ENCODE results near the gene DPYSL4. TPM values are rescaled to one million over a fixed set of nuclear protein-coding genes. Genes with fewer than 3 reads are reported as not detected.

Gene DPYSL4
- total RNA-seq, 1 experiment from 2014 or later, result 0.21 TPM

GRCh38 chr10:132243141-132243540 is 56.4 kb downstream of the DPYSL4 start:
- intact Hi-C loops (cut with micrococcal nuclease), result no loop called here

DNA sequence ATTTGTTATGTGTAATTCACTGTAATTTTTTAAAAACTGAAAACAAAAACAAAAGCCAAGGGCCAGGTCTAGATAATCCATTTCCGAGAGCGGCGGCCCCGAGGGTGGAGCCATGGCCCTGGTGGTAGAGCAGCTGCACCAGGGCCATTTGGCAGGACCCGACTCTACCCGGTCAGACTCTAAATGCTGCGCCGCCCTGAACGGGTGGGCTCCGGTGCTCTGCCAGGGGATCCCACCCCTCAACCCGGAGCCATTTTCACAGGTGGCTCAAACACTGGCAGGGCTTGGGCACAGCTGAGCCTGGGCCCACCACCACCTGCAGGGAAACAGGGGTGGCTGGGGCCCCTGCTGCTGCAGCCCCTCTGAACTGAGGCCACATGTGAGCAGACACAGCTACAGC is 56.9 kb downstream of the DPYSL4 start:
- no peak for TF ChIP-seq CTCF (IDR thresholded peaks at IDR 0.05; ENCODE audit: unreplicated experiment)
- no peak for DNase-seq (ENCODE audit: unreplicated experiment)
- no peaks in the 10 kb centered on the region for H3K27me3 Mint-ChIP-seq (ENCODE audit: insufficient read depth, unreplicated experiment)
- H3K27ac Mint-ChIP-seq (ENCODE audit: low read depth, unreplicated experiment), result no peak overlapping the region
- no peaks in the 10 kb centered on the region for H3K4me1 Mint-ChIP-seq (ENCODE audit: insufficient read depth, unreplicated experiment)
- no TSS peak for BruUV-seq (replicated peaks)
- intact Hi-C loops (cut with micrococcal nuclease), result no loop called here
- H3K9me3 Mint-ChIP-seq (ENCODE audit: unreplicated experiment), result no peaks in the 10 kb centered on the region
- no peaks in the 10 kb centered on the region for H3K36me3 Mint-ChIP-seq (ENCODE audit: insufficient read depth, unreplicated experiment)
- no peak overlapping the region for H3K4me3 Mint-ChIP-seq (ENCODE audit: unreplicated experiment)
- ChIA-PET POLR2A (no interaction called here), CTCF (interaction anchor here (0.6 kb wide), 1 partner anchor 13 kb away, joined by 3 read pairs; no protein-coding TSS in a partner anchor)

More at GRCh38 chr10:132243141-132243540, 56.4 kb downstream of the DPYSL4 start:
- TF ChIP-seq CTCF (IDR thresholded peaks at IDR 0.05; ENCODE audit: unreplicated experiment), result no peak
- Mint-ChIP-seq H3K4me3 (ENCODE audit: unreplicated experiment) (no peak overlapping the region), H3K27me3 (ENCODE audit: insufficient read depth, unreplicated experiment) (no peaks in the 10 kb centered on the region), H3K36me3 (ENCODE audit: insufficient read depth, unreplicated experiment) (no peaks in the 10 kb centered on the region), H3K27ac (ENCODE audit: low read depth, unreplicated experiment) (no peak overlapping the region), H3K4me1 (ENCODE audit: insufficient read depth, unreplicated experiment) (no peaks in the 10 kb centered on the region), H3K9me3 (ENCODE audit: unreplicated experiment) (no peaks in the 10 kb centered on the region)
- no peak for DNase-seq (ENCODE audit: unreplicated experiment)
- BruUV-seq (replicated peaks), result no TSS peak
- ChIA-PET POLR2A (no interaction called here), CTCF (no interaction called here)

- no TSS peak for BruUV-seq (replicated peaks)
- H3K4me1 Mint-ChIP-seq (ENCODE audit: insufficient read depth, unreplicated experiment), result no peaks in the 10 kb centered on the region
- H3K36me3 Mint-ChIP-seq (ENCODE audit: insufficient read depth, unreplicated experiment), result no peaks in the 10 kb centered on the region
- no peak overlapping the region for H3K27ac Mint-ChIP-seq (ENCODE audit: low read depth, unreplicated experiment)
- no peak overlapping the region for H3K4me3 Mint-ChIP-seq (ENCODE audit: unreplicated experiment)
- no peak for DNase-seq (ENCODE audit: unreplicated experiment)
- ChIA-PET CTCF (no interaction called here), POLR2A (no interaction called here)
- H3K9me3 Mint-ChIP-seq (ENCODE audit: unreplicated experiment), result no peaks in the 10 kb centered on the region
- TF ChIP-seq CTCF (IDR thresholded peaks at IDR 0.05; ENCODE audit: unreplicated experiment), result no peak
- H3K27me3 Mint-ChIP-seq (ENCODE audit: insufficient read depth, unreplicated experiment), result no peaks in the 10 kb centered on the region
- intact Hi-C loops (cut with micrococcal nuclease), result no loop called here
Observed at GRCh38 chr10:132245056-132245455, 58.3 kb downstream of the DPYSL4 start.

DNA sequence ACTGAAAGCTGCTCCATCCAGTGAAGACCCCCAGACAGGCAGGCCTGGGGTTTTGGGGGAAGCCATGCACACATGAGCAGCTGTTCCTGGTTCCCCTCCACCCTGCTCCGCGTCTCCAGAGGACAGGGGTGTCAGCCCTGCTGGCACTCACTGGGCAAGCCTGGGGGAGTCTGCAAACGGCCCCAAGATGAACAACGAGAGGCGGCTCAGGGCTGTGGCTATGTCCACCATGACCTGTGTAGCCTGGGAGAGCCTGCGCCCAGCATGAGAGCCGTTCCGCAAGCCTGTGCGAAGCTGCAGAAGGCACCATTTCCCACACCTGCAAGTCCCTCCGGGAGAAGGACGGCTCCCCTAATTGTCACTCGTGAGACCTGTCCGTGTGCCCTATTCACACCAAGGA is 59.5 kb downstream of the DPYSL4 start:
- Mint-ChIP-seq H3K36me3 (ENCODE audit: insufficient read depth, unreplicated experiment) (no peaks in the 10 kb centered on the region), H3K9me3 (ENCODE audit: unreplicated experiment) (no peaks in the 10 kb centered on the region), H3K4me3 (ENCODE audit: unreplicated experiment) (no peak overlapping the region), H3K4me1 (ENCODE audit: insufficient read depth, unreplicated experiment) (no peaks in the 10 kb centered on the region), H3K27ac (ENCODE audit: low read depth, unreplicated experiment) (no peak overlapping the region), H3K27me3 (ENCODE audit: insufficient read depth, unreplicated experiment) (no peaks in the 10 kb centered on the region)
- no peak for TF ChIP-seq CTCF (IDR thresholded peaks at IDR 0.05; ENCODE audit: unreplicated experiment)
- DNase-seq (ENCODE audit: unreplicated experiment), result no peak
- POLR2A ChIA-PET, result no interaction called here
- CTCF ChIA-PET, result interaction anchor here (0.8 kb wide), 1 partner anchor 212 kb away, joined by 7 read pairs; no protein-coding TSS in a partner anchor
- no TSS peak for BruUV-seq (replicated peaks)
- intact Hi-C loops (cut with micrococcal nuclease), result no loop called here

Measured in MCF 10A (cell line).